GM12872 (cell line): Measurements from ENCODE around the gene NEDD4L.

ENCODE experiments used
- CTCF ChIP-seq: IDR thresholded peaks from 3 replicates; pipeline ENCODE4 v1.5.1; 2011; ENCODE audit warnings: low read depth, mild to moderate bottlenecking, low read length, moderate library complexity; ENCODE audit not compliant: insufficient read depth

NEDD4L gene

GRCh38 chr18:58390399-58390798, 346.4 kb downstream of the NEDD4L start:
- no peak for TF ChIP-seq CTCF

GRCh38 chr18:58391231-58391825, 347.3 kb downstream of the NEDD4L start:
- no peak for TF ChIP-seq CTCF

GRCh38 chr18:58391932-58392323, 347.9 kb downstream of the NEDD4L start:
- no peak for TF ChIP-seq CTCF

GRCh38 chr18:58392324-58393000, 348.4 kb downstream of the NEDD4L start:
- no peak for TF ChIP-seq CTCF

GRCh38 chr18:58393295-58393694, 349.3 kb downstream of the NEDD4L start:
- TF ChIP-seq CTCF = no peak

DNA sequence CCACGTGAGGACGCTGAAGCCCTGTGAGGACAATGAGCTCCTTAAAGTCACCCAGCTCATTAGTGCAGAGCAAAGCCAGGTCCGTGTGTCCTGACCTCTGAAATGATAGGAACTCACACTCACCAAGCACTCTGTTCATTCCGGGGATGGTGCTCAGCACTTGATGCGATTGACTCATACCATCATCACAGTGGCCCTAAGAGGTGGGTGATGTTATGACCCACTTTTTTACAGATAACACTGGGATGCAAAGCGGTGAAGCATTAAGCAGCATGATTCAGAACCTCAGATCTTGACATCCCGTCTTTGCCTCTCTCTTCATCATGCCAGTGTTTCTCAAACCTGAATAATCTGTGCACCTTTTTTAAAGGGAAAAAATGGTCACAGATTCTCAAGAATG, 350.0 kb downstream of the NEDD4L start:
- no peak for TF ChIP-seq CTCF

DNA sequence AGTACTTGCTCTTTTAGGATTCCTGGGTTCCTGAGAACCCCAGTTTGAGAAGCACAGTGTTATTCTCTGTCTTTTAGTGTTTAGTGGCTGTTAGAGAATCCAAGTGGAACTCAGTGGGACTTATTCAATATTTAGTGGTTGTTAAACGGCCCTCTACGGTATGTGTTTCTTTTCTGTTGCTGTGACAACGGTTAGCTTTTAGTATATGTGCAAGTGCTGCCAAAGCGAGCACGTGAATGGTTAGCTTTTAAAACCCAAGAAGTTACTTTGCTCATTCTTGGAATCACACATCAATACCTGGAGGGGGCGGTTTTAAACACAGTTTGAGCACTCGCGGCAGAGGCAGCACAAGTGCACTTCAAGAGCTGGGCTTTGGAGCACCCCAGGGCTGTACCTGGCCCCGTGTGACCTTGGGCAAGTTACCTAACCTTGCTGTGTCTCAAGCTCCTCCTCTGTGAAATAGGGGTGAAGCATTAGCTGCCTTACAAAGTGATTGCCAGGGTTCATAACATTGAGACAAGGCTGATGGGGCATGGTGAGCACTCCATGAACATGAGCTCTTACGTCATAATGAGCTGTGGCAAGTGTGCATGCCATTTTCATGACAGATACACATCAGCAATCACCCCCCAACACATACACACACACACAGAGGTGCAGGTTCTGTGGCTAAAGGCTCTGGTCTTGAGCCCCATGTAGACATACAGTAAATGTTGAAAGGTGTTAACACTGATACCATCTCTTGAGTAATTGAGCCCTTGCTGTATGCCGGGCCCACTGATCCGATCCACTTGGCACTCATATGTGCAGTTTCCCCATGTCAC, 350.8 kb downstream of the NEDD4L start:
- TF ChIP-seq CTCF = no peak
